Stimulated activated CD8-positive, alpha-beta memory T cell treated with anti-CD3 and anti-CD28 coated beads, Interleukin-12 subunit alpha, Interleukin-12 subunit beta, amount 100 ng/mL, for 4 hours (primary cell): ENCODE data around the gene LSM14B.
A peak's percentile ranks its signal among the peaks of the same experiment; 100 is the strongest.

Source experiments
- DNase-seq: peaks from one replicate; pipeline ENCODE4 v3.0.0-alpha.2; 2020; ENCODE audit warnings: low read depth

Gene LSM14B

DNA sequence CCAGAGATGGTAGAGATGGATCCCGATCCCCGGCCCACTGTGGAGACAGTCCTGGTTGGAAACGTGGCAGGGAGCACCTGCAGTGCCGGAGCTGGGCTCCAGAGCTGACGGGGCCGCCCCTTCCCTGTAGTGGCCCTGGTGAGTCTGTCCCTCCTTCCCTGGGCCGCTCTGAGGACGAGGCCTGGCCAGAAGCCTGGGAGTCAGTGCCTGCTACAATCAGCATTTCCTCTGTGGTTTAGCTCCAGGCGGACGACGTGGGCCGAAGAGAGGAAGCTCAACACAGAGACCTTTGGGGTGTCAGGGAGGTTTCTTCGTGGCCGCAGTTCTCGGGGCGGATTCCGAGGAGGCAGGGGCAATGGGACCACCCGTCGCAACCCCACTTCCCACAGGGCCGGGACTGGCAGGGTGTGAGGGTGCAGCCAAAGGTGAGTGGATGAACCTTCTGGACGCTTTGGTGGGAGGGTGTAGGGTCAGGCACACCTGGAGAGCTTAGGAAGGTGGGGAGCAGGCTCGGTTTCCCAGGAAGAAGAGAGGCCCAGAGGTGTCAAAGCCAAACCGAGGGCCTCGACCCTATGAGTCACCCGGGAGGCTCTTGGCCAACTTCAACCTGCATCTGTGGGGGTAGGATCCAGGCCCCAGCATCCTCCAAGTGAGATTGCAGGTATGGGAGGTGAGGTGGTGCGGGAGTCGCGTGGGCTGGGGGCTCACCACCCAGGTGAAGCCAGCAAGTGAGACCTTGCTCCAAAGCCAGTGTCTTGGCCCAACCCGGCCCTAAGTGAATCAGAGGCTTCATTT is 11.0 kb downstream of the LSM14B start:
- no peak for DNase-seq

DNA sequence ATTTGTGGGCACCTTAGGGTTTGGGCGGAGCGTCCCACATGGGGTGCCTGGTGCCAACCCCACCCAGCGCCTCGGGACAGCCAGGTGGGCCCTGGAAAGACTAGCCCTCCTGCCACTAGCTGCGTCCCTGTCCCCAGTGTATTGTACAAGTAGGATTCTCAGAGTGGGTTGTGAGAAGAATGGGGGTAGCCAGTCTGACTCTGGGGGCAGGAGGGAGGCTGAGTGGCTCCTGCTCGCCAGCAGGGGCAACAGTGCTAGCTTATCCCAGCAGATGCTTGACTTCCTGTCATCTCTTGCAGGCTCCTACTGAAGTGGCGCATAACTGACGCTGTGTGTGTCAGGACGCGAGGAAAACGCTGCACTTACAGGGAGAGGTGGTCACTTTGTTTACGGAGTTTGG is 11.6 kb downstream of the LSM14B start:
- DNase-seq, result no peak

DNA sequence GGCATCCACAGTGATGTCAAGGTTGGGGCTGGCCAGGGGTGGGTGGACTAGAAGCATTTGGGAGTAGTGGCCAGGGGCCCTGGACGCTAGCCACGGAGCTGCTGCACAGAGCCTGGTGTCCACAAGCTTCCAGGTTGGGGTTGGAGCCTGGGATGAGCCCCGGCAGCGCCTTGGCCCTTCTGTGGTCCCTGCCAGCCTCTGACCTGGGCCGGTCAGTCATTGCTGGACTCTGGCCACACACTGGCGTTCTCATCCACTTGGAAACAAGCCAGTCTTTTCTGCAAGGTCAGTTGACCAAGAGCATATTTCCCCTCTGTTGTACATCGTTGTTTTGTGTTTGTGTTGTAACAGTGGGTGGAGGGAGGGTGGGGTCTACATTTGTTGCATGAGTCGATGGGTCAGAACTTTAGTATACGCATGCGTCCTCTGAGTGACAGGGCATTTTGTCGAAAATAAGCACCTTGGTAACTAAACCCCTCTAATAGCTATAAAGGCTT is 12.5 kb downstream of the LSM14B start:
- DNase-seq, result no peak

DNA sequence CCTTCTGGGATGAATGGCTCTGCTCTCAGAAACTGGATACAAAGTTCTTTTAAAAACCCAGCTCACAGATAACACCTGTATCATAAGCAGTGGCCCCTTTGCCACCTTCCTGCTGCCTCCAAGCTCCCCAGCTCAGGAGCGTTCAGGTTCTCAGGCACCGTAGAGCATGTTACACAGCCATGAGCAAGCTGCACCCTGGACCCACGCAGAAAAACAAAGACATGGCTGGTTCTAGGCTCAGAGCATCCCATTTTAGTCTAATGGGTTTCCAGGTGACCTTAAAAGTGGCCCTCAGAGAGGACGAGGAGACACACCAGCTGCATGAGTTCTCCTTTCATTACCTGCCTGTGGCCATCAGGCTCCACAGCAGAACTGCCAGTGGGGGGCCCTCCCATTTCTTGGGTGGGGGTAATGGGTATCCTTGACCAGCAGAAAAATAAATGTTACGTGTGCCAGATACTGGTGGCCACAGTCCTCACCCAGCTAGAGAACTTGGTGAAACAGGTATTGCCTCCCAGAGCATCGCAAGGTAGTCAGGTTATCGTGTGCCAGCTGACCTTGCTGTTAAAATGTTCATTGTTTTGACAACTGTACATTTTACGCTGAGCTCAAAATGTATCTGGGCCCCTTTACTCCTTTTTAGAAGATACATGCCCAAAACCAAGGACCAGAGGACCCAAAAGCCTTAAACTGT is 13.4 kb downstream of the LSM14B start:
- no peak for DNase-seq

DNA sequence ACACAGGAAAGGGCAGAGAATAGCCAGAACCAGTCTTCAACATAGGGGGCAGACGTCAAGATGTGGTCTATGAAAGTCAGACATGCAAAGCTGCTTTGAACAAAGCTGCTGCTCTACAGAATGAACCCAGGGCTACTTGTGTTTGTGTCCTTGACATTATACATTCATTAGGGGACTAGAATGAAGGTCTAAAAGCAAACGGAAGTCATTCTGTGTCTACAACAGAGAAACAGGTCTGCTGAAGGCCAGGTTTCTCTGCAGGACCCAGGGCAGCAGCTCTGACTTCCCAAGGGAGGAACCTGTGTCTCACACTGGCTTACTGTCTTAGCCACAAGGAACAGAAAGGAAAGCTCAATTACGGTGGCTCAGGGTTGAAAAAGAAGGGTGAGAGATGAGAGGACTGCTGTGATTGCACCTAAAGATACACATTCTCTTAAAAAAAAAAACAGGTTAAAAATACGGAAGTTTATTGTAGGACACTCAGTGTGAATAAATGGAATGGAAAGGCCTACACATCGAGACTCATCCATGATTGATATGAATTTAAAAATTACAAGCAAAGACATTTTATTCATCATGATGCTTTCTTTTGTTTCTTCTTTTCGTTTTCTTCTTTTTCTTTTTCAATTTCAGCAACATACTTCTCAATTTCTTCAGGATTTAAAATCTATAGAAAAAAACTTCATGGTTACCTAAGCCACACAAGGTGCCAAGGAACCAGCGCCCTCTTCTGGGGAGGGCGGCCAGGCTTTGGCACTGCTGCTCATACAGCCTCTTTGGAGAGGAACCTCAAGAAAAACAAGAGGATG is 14.2 kb downstream of the LSM14B start:
- DNase-seq, result peak; percentile 30

DNA sequence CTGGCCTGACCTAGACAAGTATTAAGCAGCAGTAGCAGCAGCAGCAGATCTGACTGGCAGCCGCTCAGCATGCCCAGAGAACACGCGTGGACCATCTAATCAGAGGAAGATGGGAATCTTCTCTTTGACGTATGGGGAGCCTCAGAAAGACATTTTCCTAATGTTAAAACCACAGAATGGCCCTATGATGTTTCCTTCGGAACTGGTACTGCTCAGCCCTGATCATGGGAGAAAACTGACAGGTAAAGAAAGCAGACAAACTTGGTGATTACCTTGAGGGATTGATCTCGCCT is 14.8 kb downstream of the LSM14B start:
- no peak for DNase-seq

DNA sequence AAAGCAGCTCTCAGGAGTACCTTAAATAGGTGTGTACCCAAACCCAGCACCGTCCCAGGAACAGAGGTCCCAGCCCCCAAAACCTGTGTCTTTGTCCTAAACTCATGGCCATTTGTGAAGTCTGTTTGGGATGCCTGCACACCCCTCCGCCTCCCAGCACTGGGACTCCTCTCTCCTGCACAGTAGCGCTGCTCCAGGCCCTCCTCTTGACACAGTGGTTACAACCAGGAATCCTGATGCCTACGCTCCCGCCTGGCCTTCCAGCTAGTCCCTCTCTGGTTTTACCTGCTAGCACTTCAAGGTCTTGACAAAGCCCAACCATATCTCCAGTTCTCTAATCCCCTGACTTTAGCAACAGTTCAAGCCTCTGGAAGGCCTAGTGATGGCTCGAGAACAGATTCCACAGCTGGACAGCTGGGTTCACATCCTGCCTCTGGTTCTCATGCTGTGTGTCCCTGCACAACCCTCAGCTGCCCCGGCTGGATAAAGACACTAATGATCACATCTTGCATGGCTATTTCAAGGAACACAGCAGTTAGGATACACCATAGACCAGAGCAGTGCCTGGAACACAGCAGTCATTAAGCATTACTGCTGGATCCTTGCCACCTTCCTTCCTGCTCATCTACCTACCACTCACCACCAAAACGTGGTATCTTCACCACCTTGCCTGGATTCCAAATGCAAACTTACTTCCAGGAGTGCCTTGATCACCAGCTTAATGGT is 15.4 kb downstream of the LSM14B start:
- no peak for DNase-seq

DNA sequence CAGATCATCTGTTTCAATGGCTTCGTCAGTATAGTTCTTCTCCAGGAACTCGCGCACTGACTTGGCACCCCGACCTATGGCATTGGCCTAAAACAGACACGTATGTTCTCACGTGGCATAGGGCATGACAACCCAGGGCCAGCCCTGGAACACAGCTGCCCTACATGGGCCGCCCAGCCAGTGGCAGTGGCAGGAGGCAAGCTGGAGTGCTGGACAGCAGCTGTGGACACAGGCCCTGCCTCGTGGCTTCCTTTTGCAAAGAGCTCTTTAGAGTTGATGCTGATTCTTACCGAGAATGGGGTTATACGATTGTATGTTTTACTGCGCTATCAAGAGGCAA is 15.9 kb downstream of the LSM14B start:
- DNase-seq, result no peak

DNA sequence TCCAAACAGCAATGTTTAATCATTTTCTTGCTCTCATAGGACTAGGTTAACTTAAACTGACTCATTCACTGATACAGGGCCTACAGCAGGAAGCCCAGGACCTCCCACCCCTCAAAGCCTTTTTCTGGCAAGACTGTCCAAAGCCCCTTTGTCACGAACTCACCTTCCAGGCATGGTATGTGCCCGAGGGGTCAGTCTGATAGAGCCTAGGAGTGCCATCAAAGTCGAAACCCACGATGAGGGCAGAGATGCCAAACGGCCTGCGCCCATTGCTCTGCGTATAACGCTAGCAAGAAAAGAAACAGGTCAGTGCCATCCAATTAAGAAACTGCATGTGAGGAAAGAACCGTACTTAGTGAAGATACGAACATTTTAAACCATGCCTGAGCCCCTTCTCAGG is 16.6 kb downstream of the LSM14B start:
- no peak for DNase-seq

DNA sequence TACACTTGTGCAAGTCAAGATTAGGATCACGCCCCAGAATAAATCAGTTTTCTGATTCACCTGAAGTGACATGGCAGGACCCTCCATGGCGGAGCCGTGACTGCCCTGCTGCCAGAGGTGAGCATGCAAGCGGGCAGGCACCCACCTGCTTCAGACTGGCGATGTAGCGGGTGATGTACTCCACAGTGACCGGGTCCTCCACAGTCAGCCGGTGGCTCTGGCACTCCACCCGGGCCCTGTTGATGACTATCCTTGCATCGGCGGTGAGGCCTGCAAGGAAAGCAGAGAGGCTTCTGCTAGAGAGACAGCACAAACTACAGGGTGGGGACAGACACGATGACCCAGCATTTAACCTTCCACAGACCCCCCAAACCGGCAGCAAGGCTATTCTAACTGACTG is 17.4 kb downstream of the LSM14B start:
- no peak for DNase-seq

DNA sequence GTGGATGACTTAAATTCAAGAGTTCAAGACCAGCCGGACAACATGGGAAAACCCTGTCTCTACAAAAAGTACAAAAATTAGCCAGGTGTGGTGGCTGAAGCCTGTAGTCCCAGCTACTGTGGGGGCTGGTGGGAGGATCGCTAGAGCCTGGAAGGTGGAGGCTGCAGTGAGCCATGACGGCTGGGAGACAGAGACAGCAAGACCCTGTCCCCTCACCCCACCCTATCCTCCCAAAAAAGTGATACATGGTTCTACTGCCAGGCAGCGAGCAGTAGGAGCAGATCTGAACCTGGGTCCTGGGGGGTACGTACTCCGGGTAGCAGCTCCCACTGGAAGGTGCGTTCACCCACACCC is 18.7 kb downstream of the LSM14B start:
- DNase-seq, result no peak

DNA sequence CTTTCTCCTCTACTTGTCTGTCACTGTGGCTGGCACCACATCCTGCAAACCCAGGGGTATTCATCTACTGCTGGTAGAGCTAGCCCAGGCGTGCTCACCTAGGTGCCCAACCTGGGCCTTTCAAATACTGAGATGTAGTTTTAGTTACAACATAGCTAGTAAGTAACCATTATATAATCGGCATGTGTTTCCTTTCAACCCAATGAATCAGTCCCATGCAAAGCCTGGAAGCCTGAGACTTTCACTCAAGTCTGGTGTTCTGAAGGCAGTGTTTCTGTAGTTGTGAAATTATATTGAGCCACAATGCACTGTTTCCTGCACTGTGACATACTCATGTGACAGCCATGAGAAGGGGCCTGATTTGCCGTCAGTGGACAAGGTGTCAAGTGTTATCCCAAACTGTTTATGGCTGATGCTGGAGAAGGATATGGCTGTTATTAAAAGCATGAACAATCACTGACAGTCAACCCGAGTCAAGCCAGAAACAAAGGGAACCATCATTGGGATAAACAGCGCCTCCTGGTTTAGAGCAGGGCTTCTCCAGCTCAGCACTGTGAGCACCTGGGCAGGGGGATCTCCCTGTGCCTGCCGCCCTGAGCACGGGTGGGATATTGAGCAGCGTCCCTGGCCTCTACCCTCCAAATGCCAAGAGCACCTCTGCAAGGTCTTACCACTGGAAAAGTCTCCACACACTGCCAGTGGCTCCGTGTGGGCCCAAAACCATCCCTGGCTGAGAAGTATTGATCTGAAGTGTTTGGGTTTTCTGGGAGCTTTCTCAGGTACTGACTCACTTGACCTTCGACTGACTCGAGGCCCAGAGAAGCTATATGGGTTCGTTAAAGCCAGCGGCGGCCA is 19.3 kb downstream of the LSM14B start:
- DNase-seq, result no peak

DNA sequence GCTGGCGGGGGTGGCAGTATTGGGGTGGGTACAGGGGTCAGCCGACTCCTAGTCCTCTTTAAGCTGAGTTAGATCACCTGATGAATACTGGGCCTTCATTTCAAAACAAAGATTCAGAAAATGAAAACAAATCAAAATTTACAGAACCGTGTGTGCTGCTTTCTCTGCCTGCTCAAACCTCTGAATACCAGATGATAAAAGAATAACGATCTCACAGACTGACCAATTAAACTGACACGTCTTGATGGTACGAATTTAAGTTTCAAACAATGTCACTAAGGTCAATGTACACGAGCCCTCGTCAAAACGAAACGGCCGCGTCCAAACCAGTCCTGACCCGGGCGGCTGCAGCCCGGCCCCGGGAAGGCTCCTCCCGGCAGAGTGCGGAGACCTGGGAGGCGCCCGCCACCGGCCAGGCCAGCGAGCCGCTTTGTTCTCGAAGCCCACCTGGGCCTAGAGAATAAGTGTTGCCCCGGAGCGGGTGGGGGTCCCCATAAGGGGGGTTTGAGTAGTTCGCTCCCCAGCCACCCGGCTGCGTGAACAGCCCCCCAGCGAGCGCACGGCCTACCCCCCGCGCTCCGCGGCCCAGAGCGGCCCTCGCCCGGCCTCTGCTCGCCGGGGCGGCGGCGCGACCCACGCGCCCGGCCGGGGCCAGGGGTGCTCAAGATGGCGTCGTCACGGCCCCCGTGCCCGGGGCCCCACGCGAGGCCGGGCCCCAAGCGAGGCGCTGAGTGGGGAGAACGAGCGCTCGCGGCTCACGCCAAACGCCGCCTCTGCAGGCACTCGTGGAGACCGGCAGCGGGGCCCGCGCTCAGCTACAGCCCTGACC is 20.2 kb downstream of the LSM14B start:
- DNase-seq, result no peak

DNA sequence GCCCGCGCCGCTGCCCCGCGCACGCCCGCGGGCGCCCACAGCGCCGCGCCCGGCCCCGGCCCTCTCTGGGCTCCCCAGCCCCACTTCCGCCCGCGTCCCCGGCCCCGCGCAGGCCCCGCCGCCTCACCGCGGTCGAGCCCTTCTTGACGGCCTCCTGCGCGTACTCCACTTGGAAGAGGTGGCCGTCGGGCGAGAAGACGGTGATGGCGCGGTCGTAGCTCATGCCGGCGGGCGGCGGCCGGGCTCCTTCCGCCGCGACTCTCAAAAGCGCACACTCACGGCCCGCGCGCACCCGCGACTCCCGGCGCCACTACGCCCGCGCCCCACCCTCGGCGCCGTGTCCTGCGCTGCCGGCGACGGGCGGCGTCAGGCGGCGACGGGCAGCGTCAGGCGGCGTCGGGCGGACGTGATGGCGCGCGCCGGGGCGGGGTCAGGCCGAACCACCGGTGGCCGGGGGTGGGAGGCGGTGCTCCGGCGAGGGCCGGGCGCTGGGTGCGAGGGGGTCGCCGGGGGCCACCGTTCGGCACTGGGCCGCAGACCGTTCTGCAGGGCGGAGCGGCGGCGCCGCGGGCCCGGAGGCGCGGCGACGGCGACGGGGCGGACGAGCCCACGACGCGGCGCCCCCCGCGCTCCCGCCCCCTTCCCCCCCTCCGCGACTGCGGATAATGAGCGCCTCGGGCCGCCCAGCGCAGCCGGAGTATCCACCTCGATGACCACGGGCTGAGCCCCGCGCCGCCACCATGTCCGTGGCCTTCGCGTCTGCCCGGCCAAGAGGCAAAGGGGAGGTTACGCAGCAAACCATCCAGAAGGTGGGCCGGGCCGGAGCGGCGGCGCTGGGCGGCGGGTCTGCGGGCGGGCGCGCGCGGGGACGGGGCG is 21.0 kb downstream of the LSM14B start, which contains the start of the genes PSMA7 and SS18L1:
Gene PSMA7, minus strand, starts transcription at position 314 of the 876 bp plus-strand sequence. Its CDS starts 91 bp downstream, at position 223.
Gene SS18L1, plus strand, starts transcription at position 689 of the 876 bp plus-strand sequence. Its CDS starts 52 bp downstream, at position 741.
- peak; percentile 81 for DNase-seq

DNA sequence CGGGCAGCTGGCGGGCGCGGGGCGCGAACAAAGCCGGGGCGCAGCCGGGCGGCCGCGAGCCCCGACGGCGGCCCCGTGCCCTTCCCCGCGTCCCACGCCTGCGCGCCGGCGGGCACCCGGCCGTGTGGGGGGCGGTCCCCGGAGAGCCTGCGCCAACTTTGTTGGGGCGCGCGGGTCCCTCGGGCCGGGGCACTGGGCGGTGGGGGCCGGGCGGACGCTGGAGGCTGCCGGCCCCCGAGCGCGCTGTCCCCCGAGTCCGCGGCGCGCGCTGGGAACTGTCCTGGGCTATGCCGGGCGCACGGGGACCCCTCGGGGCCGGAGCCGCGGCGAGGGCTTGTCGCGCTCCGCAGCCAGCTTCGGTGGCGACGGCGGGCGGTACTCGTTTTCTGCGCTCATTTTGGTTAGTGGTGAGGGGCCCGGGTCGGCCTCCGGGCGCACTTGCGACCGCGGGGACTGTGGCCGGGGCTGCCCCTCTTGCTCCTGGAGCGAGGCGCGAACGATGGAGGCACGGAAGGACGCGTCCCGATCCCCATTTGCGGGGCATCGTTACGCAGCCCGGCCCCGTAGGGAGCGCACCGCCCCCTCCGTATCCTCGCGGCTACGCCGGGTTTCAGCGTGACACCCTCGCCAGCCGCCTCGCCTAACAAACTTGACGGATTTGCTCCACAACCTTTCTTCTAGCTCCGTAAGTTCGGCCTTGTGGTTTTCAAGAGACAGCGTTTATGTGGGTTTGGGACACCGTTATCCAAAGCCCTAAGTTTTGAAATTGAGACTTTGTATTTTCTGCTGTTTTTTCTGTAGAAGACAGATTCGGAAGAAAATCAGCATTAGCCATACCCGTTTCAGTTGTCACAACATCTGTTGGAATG is 21.9 kb downstream of the LSM14B start:
- DNase-seq, result peak; percentile 35

DNA sequence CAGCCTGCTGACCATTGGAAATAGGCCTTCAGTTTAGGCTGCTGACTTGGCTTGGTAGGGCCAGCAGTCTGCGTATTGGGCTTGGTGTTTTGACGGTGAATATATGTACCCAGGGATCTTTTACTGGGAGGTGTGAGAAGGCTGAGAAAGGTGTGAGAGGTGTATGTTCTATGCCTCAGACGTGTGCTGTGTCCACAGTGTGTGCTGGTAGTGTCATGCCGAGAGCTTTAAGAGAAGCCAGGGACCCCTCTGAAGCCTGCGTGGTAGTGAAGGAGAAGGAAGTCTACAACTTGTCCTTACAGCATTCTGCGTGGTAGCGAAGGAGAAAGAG is 23.4 kb downstream of the LSM14B start:
- DNase-seq, result no peak

DNA sequence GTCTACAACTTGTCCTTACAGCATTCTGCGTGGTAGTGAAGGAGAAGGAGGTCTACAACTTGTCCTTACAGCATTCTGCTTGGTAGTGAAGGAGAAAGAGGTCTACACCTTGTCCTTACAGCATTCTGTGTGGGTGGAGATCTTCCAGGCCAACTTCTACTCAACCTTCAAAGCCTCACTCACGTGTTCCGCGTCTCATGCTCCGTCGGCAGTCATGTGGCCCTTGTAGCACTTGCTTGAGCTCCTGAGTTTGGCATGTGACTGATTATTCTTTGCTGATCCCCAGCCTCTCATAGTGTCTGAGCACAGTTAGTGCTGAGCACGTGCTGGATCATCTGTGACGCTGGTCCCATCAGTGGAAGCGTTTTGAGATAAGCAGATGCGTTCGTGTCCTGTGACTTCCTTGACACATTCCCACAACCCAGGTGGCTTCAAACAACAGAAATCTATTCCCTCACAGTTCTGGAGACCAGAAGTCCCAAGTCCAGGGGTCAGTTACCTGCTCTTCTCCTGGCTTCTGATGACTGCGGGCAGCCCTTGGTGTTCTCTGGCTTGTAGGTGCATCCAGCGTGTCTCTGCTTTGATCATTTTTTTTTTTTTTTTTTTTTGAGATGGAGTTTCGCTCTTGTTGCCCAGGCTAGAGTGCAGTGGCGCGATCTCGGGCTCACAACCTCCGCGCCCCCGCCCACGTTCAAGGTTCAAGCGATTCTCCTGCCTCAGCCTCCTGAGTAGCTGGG is 23.9 kb downstream of the LSM14B start:
- DNase-seq, result no peak

DNA sequence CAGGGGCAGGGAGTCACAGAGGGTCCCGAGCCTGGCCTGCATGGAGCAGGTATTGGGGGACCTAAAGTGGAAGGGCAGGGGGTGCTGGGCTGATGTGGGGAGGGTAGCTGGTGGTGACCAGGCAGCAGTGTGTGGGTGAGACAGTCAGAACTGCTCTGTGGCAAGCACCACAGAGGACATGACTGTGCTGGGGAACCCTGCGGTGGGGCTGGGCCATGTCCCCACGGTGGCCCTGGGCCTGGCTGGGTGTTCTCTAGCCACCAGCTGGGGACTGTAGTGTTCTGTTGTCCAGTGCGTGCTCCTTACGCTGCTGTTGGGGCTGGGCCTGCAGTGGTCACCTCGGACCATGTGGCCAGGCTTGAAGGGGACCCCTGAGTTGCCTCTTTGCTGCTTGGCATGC is 24.9 kb downstream of the LSM14B start:
- no peak for DNase-seq
